AG10803 (cell line): ENCODE measurements around the gene SELENOP.

Experiments used
- DNase-seq: peaks from one replicate; pipeline ENCODE4 v3.0.0; 2010; ENCODE audit warnings: low read depth
- H3K4me3 ChIP-seq: 2 replicates; pipeline ENCODE4 v1.5.1; 2011; ENCODE audit warnings: mild to moderate bottlenecking, low read length, control low read depth
- TF ChIP-seq, protein P1 (sequence below): conservative IDR thresholded peaks from 2 replicates; pipeline ENCODE4 v1.5.1; 2011; ENCODE audit warnings: mild to moderate bottlenecking, low read length, control low read depth, inconsistent platforms

Gene SELENOP

DNA sequence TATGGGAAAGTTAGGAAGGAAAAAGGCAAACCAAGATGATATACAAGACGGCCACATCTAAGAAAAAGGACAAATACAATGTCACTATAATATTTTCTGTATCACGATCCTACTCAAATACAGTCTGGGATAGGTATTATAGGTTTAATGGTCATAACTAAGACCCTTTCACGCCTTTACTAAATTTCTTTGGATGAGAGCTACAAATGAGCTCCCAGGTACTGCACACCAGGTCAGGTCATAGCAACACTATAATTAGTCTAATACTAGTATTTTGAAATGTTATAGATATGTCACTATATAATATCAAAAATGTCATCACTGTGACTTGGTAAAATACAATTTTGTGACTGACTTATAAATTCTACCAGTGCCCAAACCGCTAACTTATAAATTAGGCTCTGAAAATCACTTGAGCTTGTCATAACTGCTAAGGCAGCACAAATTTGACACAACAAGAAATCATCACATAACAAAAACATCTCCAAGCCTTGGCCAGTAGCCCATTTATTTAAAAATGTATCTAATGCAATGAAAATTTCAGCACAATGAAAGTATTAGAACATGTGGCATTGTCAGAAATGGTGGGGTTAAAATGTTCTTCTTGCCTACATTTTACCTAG is 6.9 kb downstream of the SELENOP start:
- TF ChIP-seq, protein P1, sequence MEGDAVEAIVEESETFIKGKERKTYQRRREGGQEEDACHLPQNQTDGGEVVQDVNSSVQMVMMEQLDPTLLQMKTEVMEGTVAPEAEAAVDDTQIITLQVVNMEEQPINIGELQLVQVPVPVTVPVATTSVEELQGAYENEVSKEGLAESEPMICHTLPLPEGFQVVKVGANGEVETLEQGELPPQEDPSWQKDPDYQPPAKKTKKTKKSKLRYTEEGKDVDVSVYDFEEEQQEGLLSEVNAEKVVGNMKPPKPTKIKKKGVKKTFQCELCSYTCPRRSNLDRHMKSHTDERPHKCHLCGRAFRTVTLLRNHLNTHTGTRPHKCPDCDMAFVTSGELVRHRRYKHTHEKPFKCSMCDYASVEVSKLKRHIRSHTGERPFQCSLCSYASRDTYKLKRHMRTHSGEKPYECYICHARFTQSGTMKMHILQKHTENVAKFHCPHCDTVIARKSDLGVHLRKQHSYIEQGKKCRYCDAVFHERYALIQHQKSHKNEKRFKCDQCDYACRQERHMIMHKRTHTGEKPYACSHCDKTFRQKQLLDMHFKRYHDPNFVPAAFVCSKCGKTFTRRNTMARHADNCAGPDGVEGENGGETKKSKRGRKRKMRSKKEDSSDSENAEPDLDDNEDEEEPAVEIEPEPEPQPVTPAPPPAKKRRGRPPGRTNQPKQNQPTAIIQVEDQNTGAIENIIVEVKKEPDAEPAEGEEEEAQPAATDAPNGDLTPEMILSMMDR: no peak
- DNase-seq: no peak
- no peak overlapping the region for H3K4me3 ChIP-seq

- DNase-seq: no peak
- TF ChIP-seq, protein P1: no peak
- no peak overlapping the region for H3K4me3 ChIP-seq
These were observed 10.1 kb downstream of the SELENOP start for GRCh38 chr5:42801516-42802166.

- TF ChIP-seq, protein P1: no peak
- no peak overlapping the region for H3K4me3 ChIP-seq
- no peak for DNase-seq
These were observed 10.9 kb downstream of the SELENOP start for GRCh38 chr5:42800748-42801330.

DNA sequence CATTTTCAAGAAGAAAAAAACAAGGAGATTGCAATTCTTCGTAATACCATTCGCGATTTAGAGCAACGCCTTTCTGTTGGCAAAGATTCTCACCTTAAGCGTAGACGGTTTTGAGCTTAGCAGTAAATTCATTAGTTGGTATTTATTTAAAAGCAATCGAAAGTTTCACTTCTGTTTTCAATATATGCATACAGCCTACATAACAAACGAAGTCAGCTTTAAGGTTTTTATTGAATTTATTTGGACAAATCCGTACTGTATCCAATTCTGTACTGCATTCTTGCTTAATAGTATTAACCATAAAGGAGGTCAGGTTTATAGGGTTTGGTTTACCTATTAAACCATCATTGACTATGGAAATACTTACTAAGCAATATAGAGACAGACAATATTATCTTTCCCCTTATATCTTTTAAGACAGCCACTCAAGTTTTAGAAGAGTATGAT is 12.0 kb downstream of the SELENOP start:
- TF ChIP-seq, protein P1: no peak
- no peak for DNase-seq
- no peak overlapping the region for H3K4me3 ChIP-seq

- H3K4me3 ChIP-seq: no peak overlapping the region
- no peak for DNase-seq
- TF ChIP-seq, protein P1: no peak
These were observed 12.5 kb downstream of the SELENOP start for GRCh38 chr5:42799241-42799608.

DNA sequence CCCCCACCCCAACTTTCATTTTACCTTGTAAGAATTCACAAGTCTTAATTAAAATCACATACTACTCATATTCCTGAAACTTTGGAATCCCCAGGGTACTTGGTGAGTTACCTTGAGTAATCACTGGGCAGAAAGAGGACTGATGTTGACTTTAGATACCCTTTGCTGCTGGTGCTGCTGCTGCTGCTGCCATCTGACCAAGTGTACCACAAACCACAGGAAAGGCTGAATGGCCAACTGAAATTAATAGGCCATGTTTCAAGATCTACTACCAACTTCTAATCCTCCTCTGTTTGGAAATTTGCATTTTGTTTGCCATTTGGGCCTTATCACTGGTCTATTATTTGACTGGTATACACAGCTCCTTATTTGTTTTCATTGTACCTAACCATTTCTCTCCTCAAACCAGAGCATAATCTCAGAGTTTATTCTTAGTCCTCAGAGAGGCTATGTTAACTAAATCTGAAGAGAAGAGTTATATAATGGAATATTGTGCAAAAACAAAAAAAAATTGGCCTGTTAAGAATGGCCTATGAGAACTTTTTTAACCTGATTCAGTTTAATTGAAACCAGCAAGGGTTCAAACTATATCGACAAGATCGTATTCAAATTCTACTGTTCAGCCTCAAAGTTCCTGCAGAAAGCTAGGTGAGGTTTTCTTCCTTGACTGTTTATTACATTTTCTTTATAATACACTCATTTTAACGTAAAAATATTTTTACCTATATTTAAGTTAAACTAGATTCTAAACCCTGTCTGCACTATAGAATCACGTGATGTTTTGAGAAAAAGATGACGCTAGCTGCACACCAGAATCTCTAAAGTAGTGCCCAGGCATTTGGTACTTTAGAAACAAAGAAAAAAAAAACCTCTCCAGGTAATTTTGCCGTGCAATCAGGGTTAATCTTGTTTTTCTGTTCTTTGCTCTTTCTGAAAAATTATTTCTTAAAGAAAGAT is 13.1 kb downstream of the SELENOP start:
- no peak for DNase-seq
- TF ChIP-seq, protein P1: no peak
- H3K4me3 ChIP-seq: no peak overlapping the region
